ENCODE results near the gene SLC22A9. TPM values are rescaled to one million over a fixed set of nuclear protein-coding genes. Genes with fewer than 3 reads are reported as not detected.

The SLC22A9 gene
- total and polyA plus RNA-seq, 2 donors (not counting 1 experiment from before 2014, with no cell fraction given), result not detected

GRCh38 chr11:63352144-63352543 lies 17.4 kb upstream of the SLC22A9 start:
- no peaks in the 10 kb centered on the region for H4K20me1 ChIP-seq (ENCODE audit: control insufficient read depth, insufficient read depth, low read length, poor library complexity, severe bottlenecking)
- no peaks in the 10 kb centered on the region for H3K9me3 ChIP-seq (ENCODE audit: control extremely low read depth in 1 of 3, control insufficient read depth in 2 of 3, insufficient read depth in 1 of 3, low read length in 2 of 3)
- no peak for TF ChIP-seq EZH2 (IDR thresholded peaks at IDR 0.05; ENCODE audit: borderline replicate concordance, insufficient read depth, low read depth, low read length, poor library complexity, severe bottlenecking)
- no peak for TF ChIP-seq CTCF (IDR thresholded peaks at IDR 0.05)
- WGBS (ENCODE audit: insufficient coverage), result 100% methylated on average over 2 of the region's 4 CpGs
- Mint-ChIP-seq H3K27ac (no peak overlapping the region), H3K4me1 (no peaks in the 10 kb centered on the region), H3K4me3 (no peak overlapping the region), H3K9me3 (ENCODE audit: insufficient read depth) (peaks cover 3% of the 10 kb centered on the region), H3K27me3 (peaks cover 28% of the 10 kb centered on the region)
- CTCF ChIA-PET, result no interaction called here
- H3K4me3 ChIP-seq (ENCODE audit: control extremely low read depth in 1 of 5, extremely low read depth in 1 of 5, insufficient read depth in 1 of 5, low read depth in 2 of 5, low read length in 4 of 5), result no peak overlapping the region
- no peak overlapping the region for H2AFZ ChIP-seq (ENCODE audit: insufficient read depth, low read depth, low read length, poor library complexity, severe bottlenecking)
- DNase-seq (no peak), ATAC-seq (ENCODE audit: low read depth) (no peak)
- H3K36me3 ChIP-seq (replicated peaks in 1 of 2; ENCODE audit: control extremely low read depth in 1 of 2, control insufficient read depth in 1 of 2, extremely low read depth in 1 of 2, insufficient read depth in 2 of 2, low read length in 1 of 2), result no peaks in the 10 kb centered on the region
- H3K9ac ChIP-seq (ENCODE audit: low read length), result no peak overlapping the region
- H3K27me3 ChIP-seq (replicated peaks in 1 of 4; ENCODE audit: control extremely low read depth in 1 of 4, control insufficient read depth in 3 of 4, insufficient read depth in 4 of 4, low read length in 3 of 4), result no peaks in the 10 kb centered on the region
- POLR2A ChIA-PET, result no interaction called here
- H3K79me2 ChIP-seq (ENCODE audit: control insufficient read depth, insufficient read depth, low read length), result no peaks in the 10 kb centered on the region
- no peaks in the 10 kb centered on the region for H3K4me1 ChIP-seq (ENCODE audit: control insufficient read depth in 2 of 2, insufficient read depth in 2 of 2, low read length in 2 of 2)
- H3K4me2 ChIP-seq (replicated peaks; ENCODE audit: low read depth, low read length, poor library complexity, severe bottlenecking), result no peak overlapping the region
- intact Hi-C loops (cut with micrococcal nuclease), result no loop called here
- H3K27ac ChIP-seq (ENCODE audit: low read length in 2 of 2), result no peak overlapping the region

- no peaks in the 10 kb centered on the region for H3K36me3 ChIP-seq (replicated peaks in 1 of 2; ENCODE audit: control extremely low read depth in 1 of 2, control insufficient read depth in 1 of 2, extremely low read depth in 1 of 2, insufficient read depth in 2 of 2, low read length in 1 of 2)
- intact Hi-C loops (cut with micrococcal nuclease), result no loop called here
- peaks cover 0 to 7% (median 0%) of the 10 kb centered on the region in 3 donors for H3K9me3 ChIP-seq (ENCODE audit: control extremely low read depth in 1 of 3, control insufficient read depth in 2 of 3, insufficient read depth in 1 of 3, low read length in 2 of 3)
- ATAC-seq (ENCODE audit: low read depth) (no peak), DNase-seq (no peak)
- H4K20me1 ChIP-seq (ENCODE audit: control insufficient read depth, insufficient read depth, low read length, poor library complexity, severe bottlenecking), result no peaks in the 10 kb centered on the region
- TF ChIP-seq EZH2 (IDR thresholded peaks at IDR 0.05; ENCODE audit: borderline replicate concordance, insufficient read depth, low read depth, low read length, poor library complexity, severe bottlenecking) (no peak), CTCF (IDR thresholded peaks at IDR 0.05) (no peak)
- Mint-ChIP-seq H3K4me1 (no peaks in the 10 kb centered on the region), H3K9me3 (ENCODE audit: insufficient read depth) (peaks cover 4% of the 10 kb centered on the region), H3K27me3 (peaks cover 42% of the 10 kb centered on the region), H3K27ac (no peak overlapping the region), H3K4me3 (no peak overlapping the region)
- H2AFZ ChIP-seq (ENCODE audit: insufficient read depth, low read depth, low read length, poor library complexity, severe bottlenecking), result no peak overlapping the region
- no peaks in the 10 kb centered on the region for H3K4me1 ChIP-seq (ENCODE audit: control insufficient read depth in 2 of 2, insufficient read depth in 2 of 2, low read length in 2 of 2)
- peaks cover 0 to 10% (median 6%) of the 10 kb centered on the region in 4 experiments for H3K27me3 ChIP-seq (replicated peaks in 1 of 4; ENCODE audit: control extremely low read depth in 1 of 4, control insufficient read depth in 3 of 4, insufficient read depth in 4 of 4, low read length in 3 of 4)
- no peaks in the 10 kb centered on the region for H3K79me2 ChIP-seq (ENCODE audit: control insufficient read depth, insufficient read depth, low read length)
- H3K27ac ChIP-seq (ENCODE audit: low read length in 2 of 2), result no peak overlapping the region
- ChIA-PET CTCF (no interaction called here), POLR2A (no interaction called here)
- H3K4me3 ChIP-seq (ENCODE audit: control extremely low read depth in 1 of 5, extremely low read depth in 1 of 5, insufficient read depth in 1 of 5, low read depth in 2 of 5, low read length in 4 of 5), result no peak overlapping the region
- H3K9ac ChIP-seq (ENCODE audit: low read length), result no peak overlapping the region
- H3K4me2 ChIP-seq (replicated peaks; ENCODE audit: low read depth, low read length, poor library complexity, severe bottlenecking), result no peak overlapping the region
- WGBS (ENCODE audit: insufficient coverage), result no CpG with 5 or more reads among the region's 1 CpG
These were observed 7.3 kb upstream of the SLC22A9 start for GRCh38 chr11:63362196-63362793.
